Trophoblast cell (in vitro differentiated cells and primary cell): ENCODE results near the gene PDHX.

Experiments used
- DNase-seq, 2 donors: peaks; one replicate each; pipeline ENCODE4 v3.0.0-alpha.2; 2016
- H2AFZ ChIP-seq: 2 replicates; pipeline ENCODE4 v1.6.1; 2013; ENCODE audit warnings: low read length, moderate library complexity, mild to moderate bottlenecking; ENCODE audit not compliant: insufficient read depth, poor library complexity
- H2AK5ac ChIP-seq: 2 replicates; pipeline ENCODE4 v1.6.1; 2013; ENCODE audit warnings: mild to moderate bottlenecking, low read length
- H2BK120ac ChIP-seq: 2 replicates; pipeline ENCODE4 v1.6.1; 2013; ENCODE audit warnings: low read length, mild to moderate bottlenecking, moderate library complexity; ENCODE audit not compliant: insufficient read depth, poor library complexity
- H2BK12ac ChIP-seq: 2 replicates; pipeline ENCODE4 v1.6.1; 2013; ENCODE audit warnings: mild to moderate bottlenecking, low read length, moderate library complexity
- H2BK5ac ChIP-seq: 2 replicates; pipeline ENCODE4 v1.6.1; 2013; ENCODE audit warnings: low read length, low read depth, moderate library complexity, mild to moderate bottlenecking; ENCODE audit not compliant: poor library complexity
- H3K14ac ChIP-seq: 2 replicates; pipeline ENCODE4 v1.6.1; 2013; ENCODE audit warnings: mild to moderate bottlenecking, low read length
- H3K18ac ChIP-seq: 2 replicates; pipeline ENCODE4 v1.6.1; 2013; ENCODE audit warnings: mild to moderate bottlenecking, low read length
- H3K23ac ChIP-seq: 2 replicates; pipeline ENCODE4 v1.6.1; 2013; ENCODE audit warnings: low read length
- H3K27ac ChIP-seq: 2 replicates; pipeline ENCODE4 v1.5.1; 2013; ENCODE audit warnings: low read depth, mild to moderate bottlenecking, inconsistent platforms, low read length, moderate library complexity
- H3K27me3 ChIP-seq: 2 replicates; pipeline ENCODE4 v1.6.1; 2013; ENCODE audit warnings: inconsistent platforms, mild to moderate bottlenecking, low read length, moderate library complexity; ENCODE audit not compliant: insufficient read depth
- H3K36me3 ChIP-seq, 2 experiments: 1 replicate in 1 of 2; 2 replicates in 1 of 2; pipeline ENCODE4 v1.6.1; 2013; ENCODE audit warnings: low read length in 2 of 2, mild to moderate bottlenecking in 2 of 2, moderate library complexity in 1 of 2; ENCODE audit not compliant: insufficient read depth in 2 of 2, control insufficient read depth in 1 of 2
- H3K4ac ChIP-seq: 2 replicates; pipeline ENCODE4 v1.6.1; 2013; ENCODE audit warnings: low read depth, mild to moderate bottlenecking, low read length, moderate library complexity
- H3K4me1 ChIP-seq, 2 experiments: 1 replicate in 1 of 2; 2 replicates in 1 of 2; pipeline ENCODE4 v1.6.1; 2013; ENCODE audit warnings: low read length in 2 of 2, mild to moderate bottlenecking in 2 of 2, moderate library complexity in 1 of 2; ENCODE audit not compliant: insufficient read depth in 2 of 2, control insufficient read depth in 1 of 2
- H3K4me2 ChIP-seq: 2 replicates; pipeline ENCODE4 v1.6.1; 2013; ENCODE audit warnings: inconsistent platforms, mild to moderate bottlenecking, low read length, moderate library complexity
- H3K4me3 ChIP-seq: 2 replicates; pipeline ENCODE4 v1.5.1; 2013; ENCODE audit warnings: mild to moderate bottlenecking, low read depth, low read length, inconsistent platforms
- H3K79me1 ChIP-seq: one replicate; pipeline ENCODE4 v1.6.1; 2013; ENCODE audit warnings: low read length
- H3K79me2 ChIP-seq: 2 replicates; pipeline ENCODE4 v1.6.1; 2013; ENCODE audit warnings: low read length, mild to moderate bottlenecking; ENCODE audit not compliant: control insufficient read depth, insufficient read depth, poor library complexity
- H3K9ac ChIP-seq: 2 replicates; pipeline ENCODE4 v1.6.1; 2013; ENCODE audit warnings: mild to moderate bottlenecking, low read length
- H3K9me3 ChIP-seq: 2 replicates; pipeline ENCODE4 v1.6.1; 2013; ENCODE audit warnings: low read depth, mild to moderate bottlenecking, control low read depth, inconsistent platforms, low read length; ENCODE audit not compliant: insufficient read depth
- H4K12ac ChIP-seq: 2 replicates; pipeline ENCODE4 v1.6.1; 2013; ENCODE audit warnings: low read depth, mild to moderate bottlenecking, low read length, moderate library complexity
- H4K8ac ChIP-seq: 2 replicates; pipeline ENCODE4 v1.6.1; 2013; ENCODE audit warnings: low read depth, mild to moderate bottlenecking, low read length, moderate library complexity
- H4K91ac ChIP-seq: one replicate; pipeline ENCODE4 v1.6.1; 2013; ENCODE audit warnings: low read depth, mild to moderate bottlenecking, low read length, moderate library complexity
- WGBS: extraction: QIAGEN DNeasy Blood & Tissue Kit; methylation state at CpG from one replicate; pipeline ENCODE4 v1.1.7; 2013; ENCODE audit warnings: missing lambda C conversion rate; ENCODE audit not compliant: insufficient read length, insufficient coverage; ENCODE audit errors: extremely low coverage; 5-methylcytosine and 5-hydroxymethylcytosine counted together

Gene PDHX

DNA sequence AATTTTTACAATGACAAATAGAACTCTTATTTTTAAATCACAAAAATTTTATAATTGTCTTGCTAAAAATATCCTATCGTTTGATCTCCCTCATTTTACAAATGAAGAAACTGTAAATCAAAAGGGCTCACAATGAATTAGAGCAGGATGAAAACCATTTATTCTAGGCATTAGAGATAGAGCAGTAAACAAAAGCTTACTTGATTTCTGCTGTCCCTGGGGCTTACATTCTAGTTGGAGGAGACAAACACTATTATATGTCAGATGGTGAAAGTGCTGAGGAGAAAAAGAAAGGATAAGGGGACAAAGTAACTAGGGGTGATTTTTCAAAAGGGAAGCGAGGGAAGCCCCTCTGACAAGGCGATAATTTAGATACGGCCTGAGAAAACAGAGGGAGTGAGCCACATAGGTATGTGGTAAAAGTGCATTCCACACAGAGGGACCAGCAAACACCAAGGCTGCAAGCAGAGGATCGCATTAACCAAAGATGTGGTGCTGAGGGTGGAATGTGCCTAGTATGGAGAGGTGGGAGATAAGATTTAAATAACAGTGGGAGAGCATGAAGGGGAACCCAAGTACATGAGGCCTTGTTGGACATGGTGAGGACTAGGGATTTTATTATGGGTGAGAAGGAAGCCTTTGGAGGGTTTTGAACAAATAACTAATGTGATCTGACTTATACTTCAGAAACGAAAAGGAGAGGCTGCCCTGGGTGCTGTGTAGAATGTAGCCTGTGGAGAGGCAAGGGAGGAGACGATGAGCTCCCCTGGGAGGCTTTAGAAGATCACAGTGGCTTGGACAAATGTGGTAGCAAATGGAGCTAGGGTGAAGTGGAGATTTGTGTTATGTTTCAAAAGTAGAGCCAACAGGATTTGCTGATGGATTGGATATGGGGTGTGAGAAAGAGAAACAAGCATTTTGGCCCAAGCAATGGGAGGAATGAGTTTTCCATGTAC is 62.1 kb downstream of the PDHX start:
- no peak overlapping the region for H3K14ac ChIP-seq

DNA sequence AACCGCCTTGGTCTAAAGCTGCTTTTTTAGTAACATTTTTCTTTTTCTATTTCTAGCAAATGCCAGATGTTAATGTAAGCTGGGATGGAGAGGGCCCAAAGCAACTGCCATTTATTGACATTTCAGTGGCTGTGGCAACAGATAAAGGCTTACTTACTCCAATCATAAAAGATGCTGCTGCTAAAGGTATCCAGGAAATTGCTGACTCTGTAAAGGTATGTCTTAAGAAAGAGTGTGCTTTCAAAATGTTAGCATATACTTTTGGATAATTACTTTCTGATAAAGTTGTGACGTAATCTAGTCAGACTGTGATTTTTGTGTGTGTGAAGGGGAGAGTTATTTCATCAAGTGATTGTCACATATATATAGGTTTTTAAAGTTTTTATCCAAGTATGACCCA is 68.1 kb downstream of the PDHX start:
- H3K36me3 ChIP-seq: peaks cover 2 to 3% of the 10 kb centered on the region in 2 experiments
- no peaks in the 10 kb centered on the region for H3K79me2 ChIP-seq
- H3K4me3 ChIP-seq: no peak overlapping the region
- WGBS: no CpG with 5 or more reads among the region's 2 CpGs
- no peak overlapping the region for H3K27ac ChIP-seq
- H2AK5ac ChIP-seq: no peak overlapping the region
- no peak overlapping the region for H3K18ac ChIP-seq
- no peak overlapping the region for H2AFZ ChIP-seq
- no peak overlapping the region for H4K8ac ChIP-seq
- H2BK12ac ChIP-seq: no peak overlapping the region
- no peaks in the 10 kb centered on the region for H3K27me3 ChIP-seq
- no peak overlapping the region for H4K91ac ChIP-seq
- H4K12ac ChIP-seq: no peak overlapping the region
- H3K4me2 ChIP-seq: no peak overlapping the region
- DNase-seq: no peak
- H3K4me1 ChIP-seq: no peaks in the 10 kb centered on the region
- H2BK5ac ChIP-seq: no peak overlapping the region
- H3K4ac ChIP-seq: no peak overlapping the region
- no peak overlapping the region for H3K23ac ChIP-seq
- no peaks in the 10 kb centered on the region for H3K9me3 ChIP-seq
- H2BK120ac ChIP-seq: no peak overlapping the region
- no peak overlapping the region for H3K14ac ChIP-seq
- no peak overlapping the region for H3K9ac ChIP-seq
- no peaks in the 10 kb centered on the region for H3K79me1 ChIP-seq

More for the DNA sequence above, 62.1 kb downstream of the PDHX start:
- Histone ChIP-seq H2BK12ac (no peak overlapping the region), H3K79me2 (no peaks in the 10 kb centered on the region), H2AFZ (no peak overlapping the region), H4K12ac (no peak overlapping the region), H2BK120ac (no peak overlapping the region), H3K9ac (no peak overlapping the region), H4K8ac (no peak overlapping the region), H3K27me3 (no peaks in the 10 kb centered on the region), H4K91ac (no peak overlapping the region), H3K4ac (no peak overlapping the region), H3K4me1 (peaks cover 0 to 3% of the 10 kb centered on the region in 2 experiments), H3K4me2 (no peak overlapping the region), H3K23ac (no peak overlapping the region), H3K9me3 (no peaks in the 10 kb centered on the region), H3K79me1 (no peaks in the 10 kb centered on the region), H3K4me3 (no peak overlapping the region), H3K36me3 (peaks cover 0 to 2% of the 10 kb centered on the region in 2 experiments), H2AK5ac (no peak overlapping the region), H3K18ac (no peak overlapping the region), H3K27ac (no peak overlapping the region), H2BK5ac (no peak overlapping the region)
- WGBS: no CpG with 5 or more reads among the region's 7 CpGs
- peak in 1 of 2 donors; percentile 47 for DNase-seq

DNA sequence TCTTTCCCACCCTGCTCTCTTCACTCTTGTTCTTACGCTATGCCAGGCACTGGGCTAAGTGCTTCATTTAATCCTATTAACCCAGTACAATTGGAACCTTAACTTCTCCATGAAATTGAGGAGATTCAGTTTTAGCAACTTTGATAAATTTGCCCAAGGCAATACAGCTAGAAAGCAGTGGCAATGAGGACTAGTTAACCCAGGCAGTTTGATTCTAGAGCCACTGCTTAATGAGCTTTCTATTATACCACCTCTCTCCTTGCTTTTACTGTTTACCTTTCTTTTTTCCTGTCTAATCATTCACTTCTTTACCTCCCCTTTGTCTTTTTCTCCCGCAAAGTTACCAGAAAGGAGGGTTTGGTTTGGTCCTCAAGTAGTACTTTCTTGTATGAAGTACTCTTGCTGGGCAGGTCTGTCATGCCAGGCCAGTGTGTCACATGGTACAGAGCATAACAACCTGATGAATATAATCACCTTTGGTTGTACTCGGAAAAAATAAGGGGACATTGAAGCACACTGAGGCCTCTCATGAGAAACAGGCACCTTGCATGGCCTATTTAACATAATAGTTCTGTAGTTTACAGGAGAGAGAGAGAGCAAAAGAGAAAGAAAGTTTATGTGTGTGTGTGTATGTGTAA is 70.6 kb downstream of the PDHX start:
- Histone ChIP-seq H3K4me2 (no peak overlapping the region), H4K12ac (no peak overlapping the region), H3K9me3 (no peaks in the 10 kb centered on the region)

DNA sequence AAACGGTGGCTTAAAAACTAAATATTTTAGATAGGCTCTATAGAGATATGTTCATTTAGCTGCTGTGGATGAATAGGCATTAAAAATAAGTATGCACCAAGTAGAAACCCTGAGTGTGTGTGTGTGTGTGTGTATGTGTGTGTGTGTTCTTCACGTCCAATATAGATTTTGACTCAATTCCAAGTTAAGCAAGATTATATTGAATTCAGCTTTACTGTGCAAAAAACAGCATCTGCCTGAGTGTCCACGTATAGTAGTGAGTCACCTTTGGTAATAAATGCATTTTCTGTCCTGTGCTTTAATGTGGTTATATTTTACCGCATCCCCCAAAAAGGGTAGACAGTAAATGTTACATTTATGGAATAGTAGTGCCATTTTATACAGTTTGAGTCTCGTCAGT is 71.2 kb downstream of the PDHX start:
- Histone ChIP-seq H4K12ac (no peak overlapping the region), H3K27ac (no peak overlapping the region), H3K9me3 (no peaks in the 10 kb centered on the region), H3K9ac (no peak overlapping the region), H3K4me2 (no peak overlapping the region), H3K4me3 (no peak overlapping the region), H4K91ac (no peak overlapping the region), H3K14ac (no peak overlapping the region), H3K18ac (no peak overlapping the region), H2BK120ac (no peak overlapping the region), H3K4me1 (no peaks in the 10 kb centered on the region), H4K8ac (no peak overlapping the region), H3K23ac (no peak overlapping the region), H2AK5ac (no peak overlapping the region), H3K79me2 (no peaks in the 10 kb centered on the region), H2BK5ac (no peak overlapping the region), H3K27me3 (no peaks in the 10 kb centered on the region), H3K79me1 (no peaks in the 10 kb centered on the region), H3K4ac (no peak overlapping the region), H3K36me3 (peaks cover 2 to 3% of the 10 kb centered on the region in 2 experiments), H2AFZ (no peak overlapping the region), H2BK12ac (no peak overlapping the region)
- no CpG with 5 or more reads among the region's 5 CpGs for WGBS
- DNase-seq: no peak

More for the DNA sequence above, 70.6 kb downstream of the PDHX start:
- H2BK5ac ChIP-seq: no peak overlapping the region
- H4K91ac ChIP-seq: no peak overlapping the region
- no peak overlapping the region for H2BK12ac ChIP-seq
- WGBS: no CpG with 5 or more reads among the region's 3 CpGs
- H3K36me3 ChIP-seq: peaks cover 2 to 3% of the 10 kb centered on the region in 2 experiments
- no peaks in the 10 kb centered on the region for H3K27me3 ChIP-seq
- no peak overlapping the region for H2BK120ac ChIP-seq
- no peaks in the 10 kb centered on the region for H3K79me2 ChIP-seq
- no peak overlapping the region for H3K14ac ChIP-seq
- H4K8ac ChIP-seq: no peak overlapping the region
- no peak overlapping the region for H3K4me3 ChIP-seq
- H2AK5ac ChIP-seq: no peak overlapping the region
- H3K23ac ChIP-seq: no peak overlapping the region
- H3K27ac ChIP-seq: no peak overlapping the region
- H3K79me1 ChIP-seq: no peaks in the 10 kb centered on the region
- no peak overlapping the region for H3K18ac ChIP-seq
- no peaks in the 10 kb centered on the region for H3K4me1 ChIP-seq
- no peak overlapping the region for H2AFZ ChIP-seq
- DNase-seq: peak in 1 of 2 donors; percentile 38
- H3K9ac ChIP-seq: no peak overlapping the region
- H3K4ac ChIP-seq: no peak overlapping the region
